DMS 273 (cell line): ENCODE results near the gene SS18.
A peak's percentile ranks its signal among the peaks of the same experiment; 100 is the strongest.
"Not testable (repeated sequence)": the region's sequence is repeated elsewhere in the genome, so short reads cannot be mapped to it uniquely, and the experiment has no call there.

ENCODE experiments used
- DNase-seq: peaks from one replicate; lab custom pipeline; 2025; ENCODE audit not compliant: unreplicated experiment; lab: John Stamatoyannopoulos, UW

Gene SS18, protein sequence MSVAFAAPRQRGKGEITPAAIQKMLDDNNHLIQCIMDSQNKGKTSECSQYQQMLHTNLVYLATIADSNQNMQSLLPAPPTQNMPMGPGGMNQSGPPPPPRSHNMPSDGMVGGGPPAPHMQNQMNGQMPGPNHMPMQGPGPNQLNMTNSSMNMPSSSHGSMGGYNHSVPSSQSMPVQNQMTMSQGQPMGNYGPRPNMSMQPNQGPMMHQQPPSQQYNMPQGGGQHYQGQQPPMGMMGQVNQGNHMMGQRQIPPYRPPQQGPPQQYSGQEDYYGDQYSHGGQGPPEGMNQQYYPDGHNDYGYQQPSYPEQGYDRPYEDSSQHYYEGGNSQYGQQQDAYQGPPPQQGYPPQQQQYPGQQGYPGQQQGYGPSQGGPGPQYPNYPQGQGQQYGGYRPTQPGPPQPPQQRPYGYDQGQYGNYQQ

DNA sequence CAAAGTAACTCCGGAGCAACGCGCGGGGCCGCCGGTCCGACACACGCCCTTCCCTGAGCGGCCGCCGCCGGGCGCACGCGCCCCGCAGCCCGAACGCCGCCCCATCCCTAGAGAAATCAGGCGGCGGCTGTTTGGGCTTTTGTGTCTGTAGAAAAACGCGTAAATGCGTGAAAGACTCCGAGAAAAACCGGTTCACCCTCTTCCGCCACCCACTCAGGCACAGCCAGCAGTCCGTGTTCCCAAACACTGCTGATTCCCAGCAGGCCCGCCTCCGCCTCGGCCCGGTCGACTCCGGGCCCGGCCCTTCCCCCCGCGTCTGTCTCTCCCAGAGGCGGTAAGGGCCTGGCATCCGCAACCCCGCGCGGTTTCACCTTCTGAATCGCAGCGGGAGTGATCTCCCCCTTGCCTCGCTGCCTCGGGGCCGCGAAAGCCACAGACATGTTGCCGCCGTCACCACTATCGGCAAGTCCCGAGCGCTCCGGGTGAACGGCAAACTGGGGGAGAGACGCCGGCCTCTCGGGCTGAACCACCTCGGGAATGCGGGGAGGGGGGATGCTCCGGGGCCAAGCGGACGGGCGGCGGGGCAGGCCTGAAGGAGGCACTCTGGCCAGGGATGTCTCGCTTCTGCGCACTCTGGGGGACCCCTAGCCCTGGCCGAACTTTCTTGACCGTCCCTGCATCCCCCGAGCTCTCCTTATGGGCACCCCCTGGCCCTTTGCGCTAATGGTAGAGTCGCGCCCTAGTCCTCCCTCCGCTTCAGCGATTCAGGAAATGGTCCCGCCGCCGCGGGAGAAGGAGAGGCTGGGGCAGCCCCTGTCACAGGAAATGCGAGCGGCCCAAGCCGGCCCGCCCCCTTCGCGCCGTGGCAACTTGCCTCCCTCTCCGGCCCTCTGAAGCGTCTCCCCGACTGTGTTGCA lies at the start of gene SS18:
SS18 (minus strand) TSS at position 484 of the 917 bp plus-strand sequence; CDS start at position 440, 44 bp downstream.
- DNase-seq: peak; percentile 97

DNA sequence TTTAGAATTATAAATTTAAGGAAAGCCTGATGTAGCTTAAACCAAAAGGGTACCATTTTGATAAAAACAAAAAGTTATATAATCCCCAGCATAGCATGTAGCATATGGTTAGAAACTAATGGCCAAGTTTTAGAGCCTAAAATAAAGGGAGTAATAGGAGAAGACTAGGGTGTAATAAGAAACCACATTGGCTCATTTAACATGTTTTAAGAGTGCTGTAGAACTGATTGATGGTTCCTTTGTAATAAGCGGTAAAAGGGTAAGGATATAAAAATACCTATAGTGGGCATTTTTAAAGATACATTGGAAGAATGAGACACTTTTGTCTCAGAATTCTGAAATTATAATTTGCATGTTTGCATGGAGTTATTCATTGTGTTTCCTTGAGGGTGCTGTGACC lies 45.1 kb upstream of the SS18 start:
- DNase-seq: peak; percentile 70

DNA sequence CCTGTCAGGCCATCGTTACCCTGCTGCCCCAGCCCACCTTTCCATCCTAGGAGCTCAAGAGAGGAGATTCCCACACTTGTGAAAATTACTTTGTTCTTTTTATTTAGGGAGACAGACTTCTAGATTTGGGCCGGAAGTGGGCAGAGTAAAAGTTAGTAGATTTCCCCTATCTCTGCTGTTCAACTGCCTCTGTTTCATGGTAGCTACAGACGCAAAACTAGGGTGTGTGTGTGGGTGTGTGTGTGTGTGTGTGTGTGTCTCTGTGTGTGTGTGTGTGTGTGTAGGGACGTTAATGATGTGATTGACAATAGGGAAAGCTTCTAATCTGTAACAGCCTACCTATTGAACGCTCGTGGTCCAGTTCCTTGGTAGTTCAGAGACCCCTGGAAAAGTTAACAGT lies 43.7 kb upstream of the SS18 start:
- no peak for DNase-seq

DNA sequence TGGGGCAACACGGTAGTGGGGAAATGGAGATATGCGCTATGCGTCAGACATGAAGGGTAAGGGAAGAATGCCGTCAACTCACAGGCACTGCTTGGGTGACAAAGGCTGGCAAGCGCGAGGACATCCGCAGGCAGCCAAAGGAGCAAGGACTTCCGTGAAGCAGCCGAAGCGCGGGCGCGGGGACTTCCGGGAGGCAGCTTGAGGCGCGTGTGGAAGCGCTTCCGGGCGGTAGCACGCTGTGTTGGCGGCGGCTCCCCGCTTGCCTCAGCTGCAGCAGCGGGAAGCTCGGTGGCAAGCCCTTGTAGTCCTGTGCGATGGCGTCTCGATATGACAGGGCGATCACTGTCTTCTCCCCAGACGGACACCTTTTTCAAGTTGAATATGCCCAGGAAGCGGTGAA lies 43.2 kb upstream of the SS18 start, which contains the start of gene PSMA8:
PSMA8 (plus strand) TSS at position 218 of the 400 bp plus-strand sequence; CDS start at position 315, 97 bp downstream.
- DNase-seq: no peak

DNA sequence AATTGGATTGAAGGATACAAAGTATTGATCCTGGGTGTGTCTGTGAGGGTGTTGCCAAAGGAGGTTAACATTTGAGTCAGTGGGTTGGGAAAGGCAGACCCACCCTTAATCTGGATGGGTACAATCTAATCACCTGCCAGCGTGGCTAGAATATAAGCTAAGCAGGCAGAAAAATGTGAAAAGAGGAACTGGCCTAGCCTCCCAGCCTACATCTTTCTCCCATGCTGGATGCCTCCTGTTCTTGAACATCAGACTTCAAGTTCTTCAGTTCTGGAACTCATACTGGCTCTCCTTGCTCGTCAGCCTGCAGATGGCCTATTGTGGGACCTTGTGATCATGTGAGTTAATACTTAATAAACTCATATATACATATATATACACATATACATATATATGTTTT lies 37.8 kb upstream of the SS18 start:
- DNase-seq: not testable (repeated sequence)

DNA sequence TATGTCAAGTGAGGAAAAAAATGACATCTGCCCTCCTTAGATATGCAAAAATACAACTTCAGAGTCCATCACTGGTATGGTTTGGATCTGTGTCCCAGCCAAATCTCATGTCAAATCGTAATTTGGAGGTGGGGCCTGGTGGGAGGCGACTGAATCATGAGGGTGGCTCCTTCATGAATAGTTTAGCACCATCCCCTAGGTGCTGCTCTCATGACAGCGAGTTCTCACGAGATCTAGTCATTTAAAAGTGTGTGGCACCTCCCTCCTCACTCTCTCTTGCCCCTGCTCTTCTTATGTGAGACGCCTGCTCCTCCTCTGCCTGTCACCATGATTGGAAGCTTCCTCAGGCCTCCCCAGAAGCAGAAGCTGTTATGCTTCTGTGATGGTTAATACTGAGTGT lies 37.4 kb upstream of the SS18 start:
- no peak for DNase-seq

DNA sequence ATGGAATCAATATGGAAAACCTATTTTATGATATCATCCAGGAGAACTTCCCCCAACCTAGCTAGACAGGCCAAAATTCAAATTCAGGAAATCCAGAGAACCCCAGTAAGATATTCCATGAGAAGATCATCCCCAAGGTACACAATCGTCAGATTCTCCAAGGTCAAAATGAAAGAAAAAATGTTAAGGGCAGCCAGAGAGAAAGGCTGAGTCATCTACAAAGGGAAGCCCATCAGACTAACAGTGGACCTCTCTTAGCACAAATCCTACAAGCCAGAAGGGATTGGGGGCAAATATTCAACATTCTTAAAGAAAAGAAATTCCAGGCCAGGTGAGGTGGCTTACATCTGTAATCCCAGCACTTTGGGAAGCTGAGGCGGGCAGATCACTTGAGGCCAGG lies 31.6 kb upstream of the SS18 start:
- not testable (repeated sequence) for DNase-seq

DNA sequence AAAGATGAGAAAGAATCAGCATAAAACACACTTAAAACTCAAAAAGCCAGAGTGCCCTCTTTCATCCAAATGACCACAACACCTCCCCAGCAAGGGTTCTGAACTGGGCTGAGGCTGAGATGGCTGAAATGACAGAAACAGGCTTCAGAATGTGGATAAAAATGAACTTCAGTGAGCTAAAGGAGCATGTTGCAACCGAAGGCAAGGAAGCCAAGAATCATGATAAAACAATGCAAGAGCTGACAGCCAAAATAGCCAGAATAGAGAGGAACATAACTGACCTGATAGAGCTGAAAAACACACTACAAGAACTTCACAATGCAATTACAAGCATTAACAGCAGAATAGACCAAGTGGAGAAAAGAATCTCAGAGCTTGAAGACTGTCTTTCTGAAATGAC lies 31.1 kb upstream of the SS18 start:
- no peak for DNase-seq

DNA sequence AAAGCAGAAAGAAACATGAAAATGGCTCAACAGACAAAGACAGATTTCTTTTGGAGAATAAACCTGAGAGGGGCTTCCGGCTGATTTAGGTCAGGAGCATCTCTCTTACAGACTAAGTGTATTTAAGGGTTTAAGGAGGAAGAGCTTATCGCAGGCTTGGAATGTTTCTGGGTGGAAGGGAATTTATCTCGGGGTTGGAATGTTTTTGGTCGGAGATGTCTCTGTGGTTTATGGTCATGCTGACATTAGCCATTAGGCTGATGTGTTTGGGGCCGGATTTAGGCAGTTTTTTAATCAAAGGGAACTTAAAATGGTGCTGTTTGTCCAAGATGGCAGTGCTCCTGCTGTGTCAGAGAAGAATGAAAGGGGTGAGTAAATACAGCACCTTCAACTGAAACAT lies 28.8 kb upstream of the SS18 start:
- DNase-seq: no peak

DNA sequence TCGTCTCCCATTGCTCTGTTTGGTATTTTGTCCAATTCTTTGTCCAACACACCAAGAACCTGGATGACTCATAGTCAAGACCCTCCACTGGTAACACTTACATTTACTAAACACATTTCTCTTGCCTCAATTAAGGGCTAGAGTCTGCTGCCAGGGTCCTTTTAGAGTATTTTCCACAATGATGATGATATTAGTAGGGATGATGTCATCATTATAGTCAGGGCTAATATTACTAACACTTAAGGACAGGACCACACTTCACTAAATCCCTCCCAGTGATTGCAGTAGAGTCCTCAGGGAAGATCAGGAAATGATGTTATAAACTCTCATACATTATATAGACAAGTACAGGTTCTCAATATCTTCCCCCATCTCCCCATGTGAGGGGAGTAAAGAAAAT lies 13.6 kb upstream of the SS18 start:
- peak; percentile 26 for DNase-seq

DNA sequence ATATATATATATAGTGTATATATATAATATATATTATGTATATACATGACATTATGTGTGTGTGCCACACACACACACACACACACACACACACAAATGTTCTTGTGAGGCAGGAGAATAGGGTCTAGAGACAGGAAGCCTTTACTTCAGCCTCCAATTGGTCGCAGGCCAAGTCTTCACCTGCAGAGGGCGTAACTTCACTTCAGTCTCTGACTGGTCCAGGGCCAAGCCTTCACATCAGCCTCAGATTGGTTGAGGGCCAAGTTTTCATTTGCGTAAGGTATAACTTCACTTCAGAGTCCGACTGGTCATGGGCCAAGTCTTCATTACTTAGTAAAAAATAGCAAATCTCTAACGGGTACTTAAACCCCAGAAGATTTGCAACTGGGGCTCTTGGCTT lies 13.2 kb upstream of the SS18 start:
- DNase-seq: peak; percentile 74

DNA sequence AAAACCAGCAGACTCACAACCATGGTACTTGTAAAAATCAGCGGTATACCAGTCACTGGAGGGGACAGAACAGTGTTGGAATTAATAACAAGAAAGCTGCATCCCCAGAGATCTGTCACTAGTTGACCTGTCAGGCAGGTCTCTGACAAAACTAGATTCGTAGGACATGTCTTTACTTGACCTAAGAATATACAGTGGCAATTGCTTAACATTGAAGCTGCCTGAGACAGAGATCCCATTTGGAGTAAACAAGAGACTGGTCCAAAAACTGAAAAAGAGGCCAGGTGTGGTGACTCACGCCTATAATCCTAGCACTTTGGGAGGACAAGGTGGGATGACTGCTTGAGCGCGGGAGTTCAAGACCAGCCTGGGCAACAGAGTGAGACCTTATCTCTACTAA lies 7.2 kb upstream of the SS18 start:
- no peak for DNase-seq

DNA sequence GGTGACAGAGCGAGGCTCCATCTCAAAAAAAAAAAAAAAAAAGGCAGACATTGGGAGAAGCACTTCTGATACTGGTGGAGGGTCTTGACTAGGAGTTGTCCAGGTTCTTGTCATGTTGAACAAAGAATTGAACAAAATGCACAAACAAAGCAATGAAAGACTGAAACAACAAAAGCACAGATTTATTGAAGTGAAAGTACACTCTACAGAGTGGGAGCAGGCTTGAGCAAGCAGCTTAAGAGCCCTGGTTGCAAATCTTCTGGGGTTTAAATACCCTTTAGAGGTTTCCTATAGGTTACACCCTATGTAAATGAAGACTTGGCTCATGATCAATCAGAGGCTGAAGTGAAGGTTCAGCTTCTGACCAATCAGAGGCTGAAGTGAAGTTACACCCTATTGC lies 6.4 kb upstream of the SS18 start:
- DNase-seq: no peak

DNA sequence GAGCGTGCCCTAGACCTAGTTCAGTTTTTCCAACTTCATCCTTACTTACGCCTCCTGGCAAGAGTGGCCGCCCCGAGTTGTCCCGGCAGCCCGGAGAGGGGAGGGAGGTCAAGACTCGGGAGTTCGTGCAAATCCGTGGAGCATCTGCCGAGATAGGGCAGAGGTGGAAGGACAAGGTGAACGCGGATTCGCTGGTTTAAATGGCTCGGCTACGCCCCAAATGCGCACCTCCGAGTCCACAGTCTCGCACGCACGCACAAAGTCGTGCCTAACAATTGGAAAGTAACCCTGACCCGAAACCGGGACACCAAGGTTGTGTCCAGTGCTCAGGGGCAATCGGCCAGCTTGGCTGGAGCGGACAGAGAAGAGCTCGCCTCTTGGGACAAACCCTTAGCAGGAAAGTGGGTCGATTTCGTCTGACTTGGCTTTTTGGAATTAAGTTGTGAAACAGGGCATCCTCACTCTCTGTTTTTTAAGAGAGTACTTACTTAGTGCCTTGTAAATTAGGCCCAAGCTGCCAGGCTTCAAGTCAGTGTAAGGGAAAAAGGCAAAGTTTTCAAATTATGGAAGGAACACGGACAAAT lies 726 bp upstream of the SS18 start:
- peak; percentile 88 for DNase-seq

DNA sequence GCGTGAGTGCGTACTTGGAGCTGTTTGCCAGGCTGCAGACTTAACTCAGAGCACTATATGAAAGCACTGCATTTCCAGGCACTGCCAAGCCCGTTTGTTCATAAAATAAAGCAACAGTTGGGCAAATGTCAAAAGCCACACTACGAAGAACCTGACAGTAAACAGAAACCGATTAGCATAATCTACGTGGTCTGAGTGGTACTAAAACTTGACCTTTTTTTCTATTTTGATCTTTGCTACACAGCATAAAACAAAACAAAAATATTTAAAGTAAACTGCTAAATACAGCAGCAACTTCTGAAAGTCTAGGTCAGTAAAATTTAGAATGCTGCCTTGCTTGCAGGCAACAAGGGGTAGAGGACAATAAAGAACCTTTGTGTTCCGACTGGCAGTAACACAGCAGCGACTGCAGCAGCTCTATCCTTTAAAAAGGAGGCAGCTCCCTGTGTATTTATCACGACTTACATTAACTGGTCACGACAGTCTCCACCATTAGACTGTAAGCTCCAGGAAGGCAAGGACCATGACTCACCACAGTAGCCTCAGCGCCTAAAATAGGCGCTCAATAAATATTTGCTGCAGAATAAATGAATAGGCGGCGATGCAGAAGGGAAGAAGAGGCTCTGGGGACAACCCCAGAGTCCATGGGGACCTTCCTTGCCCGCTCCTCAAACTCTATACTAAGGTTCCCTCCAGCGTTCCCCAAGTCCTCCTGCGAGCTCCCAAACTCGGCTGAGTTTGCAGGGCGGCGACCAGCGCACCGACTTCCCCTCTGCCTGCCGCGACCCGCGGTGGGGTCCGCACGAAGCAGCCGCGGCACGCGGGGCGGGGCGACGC lies 902 bp downstream of the SS18 start:
- DNase-seq: peak; percentile 33

DNA sequence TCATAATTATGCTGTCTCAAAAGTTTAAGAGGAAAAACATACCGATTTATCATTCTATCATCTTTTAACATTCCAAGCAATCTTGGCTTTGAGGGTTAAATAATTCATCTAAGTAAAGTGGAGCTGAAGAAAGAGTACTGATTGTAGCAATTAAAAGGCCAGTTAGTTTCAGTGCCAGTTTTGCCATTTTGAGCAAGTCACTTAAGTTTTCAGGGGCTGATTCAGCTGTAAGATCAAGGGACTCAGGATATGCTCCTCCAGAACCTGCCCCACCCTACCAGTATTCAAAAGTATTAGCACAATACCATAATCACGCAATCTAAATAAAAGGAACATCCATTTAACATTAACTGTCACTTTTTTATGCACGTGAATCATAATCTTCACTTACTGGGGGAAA lies 1.9 kb downstream of the SS18 start:
- peak; percentile 12 for DNase-seq

DNA sequence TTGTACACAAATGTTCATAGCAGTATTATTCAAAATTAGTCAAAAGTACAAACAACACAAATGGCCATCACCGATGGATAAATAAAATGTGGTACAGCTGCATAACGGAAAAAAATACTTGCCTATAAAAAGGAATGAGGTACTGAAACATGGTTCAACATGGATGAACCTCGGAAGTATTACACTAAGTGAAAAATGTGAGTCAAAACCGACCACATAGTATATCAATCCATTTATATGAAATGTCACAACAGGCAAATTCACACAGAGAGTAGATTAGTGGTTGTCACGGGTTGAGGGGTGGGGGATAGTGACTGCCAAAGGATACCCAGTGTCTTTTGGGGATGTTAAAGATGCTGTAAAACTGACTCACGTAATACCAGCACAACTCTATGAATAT lies 3.5 kb downstream of the SS18 start:
- DNase-seq: no peak

DNA sequence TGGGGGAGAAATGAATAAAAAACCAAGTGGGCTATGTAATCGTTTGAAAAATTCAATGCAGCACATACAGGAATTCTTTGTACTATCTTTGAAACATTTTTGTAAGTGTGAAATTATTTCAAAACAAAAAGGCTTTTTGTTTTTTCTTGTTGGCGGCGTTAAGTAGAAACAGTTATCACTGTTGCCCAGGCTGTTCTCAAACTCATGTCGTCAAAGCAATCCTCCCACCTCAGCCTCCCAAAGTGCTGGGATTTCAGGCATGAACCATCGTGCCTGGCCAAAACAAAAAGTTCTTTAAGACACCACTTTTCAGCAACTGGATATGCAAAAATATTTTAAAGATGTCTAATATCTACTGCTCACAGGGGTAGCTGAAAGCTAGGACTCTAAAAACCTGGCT lies 5.4 kb downstream of the SS18 start:
- DNase-seq: no peak

DNA sequence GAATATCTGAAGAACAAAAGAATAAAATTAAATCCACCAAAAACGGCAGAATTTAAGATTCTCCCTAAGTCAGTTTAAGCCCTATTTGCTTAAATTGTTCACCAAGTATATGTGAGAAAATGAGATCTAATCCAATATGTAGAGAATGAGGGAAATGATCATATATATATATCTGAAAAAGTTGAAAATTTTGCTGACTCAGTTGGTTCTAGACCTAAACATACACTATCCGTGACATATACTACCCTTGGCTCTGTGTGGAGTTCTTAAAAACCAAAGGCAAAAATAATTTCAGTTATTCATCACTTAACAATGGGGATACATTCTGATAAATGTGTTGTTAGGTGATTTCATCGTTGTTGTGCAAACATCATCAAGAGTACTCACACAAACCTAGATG lies 7.3 kb downstream of the SS18 start:
- no peak for DNase-seq

DNA sequence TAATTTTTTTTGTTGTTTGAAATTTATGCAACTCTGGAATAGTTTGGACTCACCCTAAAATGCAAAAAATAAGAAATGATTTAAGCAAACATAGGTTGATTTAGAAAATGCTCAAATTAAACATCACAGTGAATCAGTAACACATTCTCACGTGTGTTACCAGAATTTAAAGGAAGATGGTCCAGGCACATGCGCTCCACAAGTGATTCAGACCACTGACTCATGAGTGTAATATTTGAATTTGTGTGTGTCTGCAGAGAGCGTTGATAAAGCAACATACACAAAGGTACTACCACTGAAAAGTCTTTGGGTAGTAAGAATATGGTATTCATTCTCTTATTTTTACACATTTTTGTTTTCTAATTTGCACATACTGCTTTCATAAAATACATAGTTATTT lies 7.9 kb downstream of the SS18 start:
- no peak for DNase-seq

DNA sequence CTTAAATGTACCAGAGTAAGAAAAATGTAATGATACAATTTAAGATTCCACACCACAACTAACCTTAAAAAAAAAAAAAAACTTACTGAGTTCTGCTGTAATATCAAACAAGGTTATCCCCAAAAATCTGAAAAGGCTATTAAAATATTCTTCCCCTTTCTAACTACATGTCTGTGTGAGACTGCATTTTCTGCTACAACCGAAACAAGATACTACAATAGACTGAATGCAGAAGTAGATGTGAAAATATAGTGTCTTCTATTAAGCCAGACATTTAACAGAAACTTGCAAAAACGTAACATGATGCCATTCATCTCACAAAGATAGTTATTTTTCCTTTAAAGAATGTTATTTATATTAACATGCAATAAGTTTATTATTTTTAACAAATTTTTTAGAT lies 16.2 kb downstream of the SS18 start:
- DNase-seq: no peak
